ENCODE data around the gene ANO3.

ANO3 gene

DNA sequence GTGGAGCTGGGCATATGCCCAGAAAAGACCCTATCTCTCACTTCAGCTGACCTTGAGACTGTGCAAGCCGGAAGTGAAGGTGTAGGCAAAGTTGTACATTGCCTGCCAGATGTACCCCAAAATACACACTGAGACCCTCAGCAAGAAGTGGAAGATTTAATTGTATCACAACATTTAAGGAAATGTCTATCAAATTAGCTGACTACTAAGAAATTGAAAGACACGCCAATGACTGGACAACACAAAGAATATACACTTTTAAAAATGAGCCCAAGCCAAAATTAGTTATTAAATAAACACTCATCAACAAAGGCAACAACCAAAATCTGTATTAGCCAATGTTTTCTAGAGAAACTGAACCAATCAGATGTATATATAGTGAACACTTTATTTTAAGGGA is 7.7 kb upstream of the ANO3 start:
- TF ChIP-seq, protein P1, sequence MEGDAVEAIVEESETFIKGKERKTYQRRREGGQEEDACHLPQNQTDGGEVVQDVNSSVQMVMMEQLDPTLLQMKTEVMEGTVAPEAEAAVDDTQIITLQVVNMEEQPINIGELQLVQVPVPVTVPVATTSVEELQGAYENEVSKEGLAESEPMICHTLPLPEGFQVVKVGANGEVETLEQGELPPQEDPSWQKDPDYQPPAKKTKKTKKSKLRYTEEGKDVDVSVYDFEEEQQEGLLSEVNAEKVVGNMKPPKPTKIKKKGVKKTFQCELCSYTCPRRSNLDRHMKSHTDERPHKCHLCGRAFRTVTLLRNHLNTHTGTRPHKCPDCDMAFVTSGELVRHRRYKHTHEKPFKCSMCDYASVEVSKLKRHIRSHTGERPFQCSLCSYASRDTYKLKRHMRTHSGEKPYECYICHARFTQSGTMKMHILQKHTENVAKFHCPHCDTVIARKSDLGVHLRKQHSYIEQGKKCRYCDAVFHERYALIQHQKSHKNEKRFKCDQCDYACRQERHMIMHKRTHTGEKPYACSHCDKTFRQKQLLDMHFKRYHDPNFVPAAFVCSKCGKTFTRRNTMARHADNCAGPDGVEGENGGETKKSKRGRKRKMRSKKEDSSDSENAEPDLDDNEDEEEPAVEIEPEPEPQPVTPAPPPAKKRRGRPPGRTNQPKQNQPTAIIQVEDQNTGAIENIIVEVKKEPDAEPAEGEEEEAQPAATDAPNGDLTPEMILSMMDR (IDR thresholded peaks at IDR 0.05): no peak
- Histone ChIP-seq H3K27ac (no peak overlapping the region), H3K27me3 (no peaks in the 10 kb centered on the region), H3K36me3 (no peaks in the 10 kb centered on the region), H3K9me3 (no peaks in the 10 kb centered on the region), H3K4me1 (no peaks in the 10 kb centered on the region), H3K4me3 (no peak overlapping the region)
- intact Hi-C loops (cut with DNase I; ENCODE audit: low total_unique reads): no loop called here
- DNase-seq: no peak

GRCh38 chr11:26326793-26327400 is 5.0 kb upstream of the ANO3 start:
- no peaks in the 10 kb centered on the region for H3K9me3 ChIP-seq
- H3K27me3 ChIP-seq: no peaks in the 10 kb centered on the region
- intact Hi-C loops (cut with DNase I; ENCODE audit: low total_unique reads): no loop called here
- H3K4me1 ChIP-seq: peaks cover 0 to 6% (median 2%) of the 10 kb centered on the region in 4 donors
- TF ChIP-seq, protein P1 (IDR thresholded peaks at IDR 0.05): no peak
- H3K36me3 ChIP-seq: no peaks in the 10 kb centered on the region
- DNase-seq: no peak
- no peak overlapping the region for H3K4me3 ChIP-seq
- no peak overlapping the region for H3K27ac ChIP-seq

- TF ChIP-seq, protein P1 (IDR thresholded peaks at IDR 0.05): no peak
- H3K27me3 ChIP-seq: peaks cover 0 to 3% of the 10 kb centered on the region in 2 donors
- H3K27ac ChIP-seq: no peak overlapping the region
- intact Hi-C loops (cut with DNase I; ENCODE audit: low total_unique reads): no loop called here
- H3K4me1 ChIP-seq: peaks cover 0 to 12% (median 4%) of the 10 kb centered on the region in 4 donors
- DNase-seq: no peak
- H3K9me3 ChIP-seq: no peaks in the 10 kb centered on the region
- H3K36me3 ChIP-seq: no peaks in the 10 kb centered on the region
- H3K4me3 ChIP-seq: no peak overlapping the region
These were observed 2.7 kb upstream of the ANO3 start for GRCh38 chr11:26329206-26329605.

- H3K4me1 ChIP-seq: peaks cover 0 to 12% (median 4%) of the 10 kb centered on the region in 4 donors
- peaks cover 0 to 3% of the 10 kb centered on the region in 2 donors for H3K27me3 ChIP-seq
- intact Hi-C loops (cut with DNase I; ENCODE audit: low total_unique reads): no loop called here
- no peaks in the 10 kb centered on the region for H3K36me3 ChIP-seq
- H3K27ac ChIP-seq: no peak overlapping the region
- TF ChIP-seq, protein P1 (IDR thresholded peaks at IDR 0.05): no peak
- DNase-seq: no peak
- no peaks in the 10 kb centered on the region for H3K9me3 ChIP-seq
- H3K4me3 ChIP-seq: no peak overlapping the region
These were observed 1.7 kb upstream of the ANO3 start for GRCh38 chr11:26330262-26330661.

GRCh38 chr11:26332572-26332915 is 614 bp downstream of the ANO3 start:
- intact Hi-C loops (cut with DNase I; ENCODE audit: low total_unique reads): no loop called here
- H3K4me3 ChIP-seq: no peak overlapping the region
- H3K4me1 ChIP-seq: peaks cover 0 to 12% (median 4%) of the 10 kb centered on the region in 4 donors
- H3K27ac ChIP-seq: no peak overlapping the region
- H3K36me3 ChIP-seq: no peaks in the 10 kb centered on the region
- no peak for DNase-seq
- H3K27me3 ChIP-seq: peaks cover 0 to 6% of the 10 kb centered on the region in 2 donors
- H3K9me3 ChIP-seq: no peaks in the 10 kb centered on the region
- TF ChIP-seq, protein P1 (IDR thresholded peaks at IDR 0.05): no peak

DNA sequence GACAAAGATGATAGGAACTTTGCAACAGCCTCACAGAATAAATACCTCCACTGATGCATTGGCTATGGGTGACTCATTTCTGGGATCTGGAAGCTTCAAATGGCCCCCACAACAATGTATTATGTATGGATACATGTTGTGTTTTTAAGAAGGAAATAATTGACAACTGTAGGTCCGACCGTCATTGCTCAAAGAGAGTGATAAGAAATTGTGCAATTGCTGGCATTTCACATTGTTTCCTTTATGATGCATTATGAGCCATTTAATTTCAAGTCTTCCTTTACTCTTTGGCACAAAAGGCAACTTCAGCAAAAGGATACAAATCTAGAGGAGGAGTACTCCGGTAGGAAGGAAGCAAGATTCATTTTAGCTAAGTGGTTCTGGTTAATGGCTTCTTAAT is 2.0 kb downstream of the ANO3 start:
- Histone ChIP-seq H3K36me3 (no peaks in the 10 kb centered on the region), H3K27me3 (peaks cover 0 to 6% of the 10 kb centered on the region in 2 donors), H3K27ac (no peak overlapping the region), H3K4me1 (peaks cover 0 to 12% (median 4%) of the 10 kb centered on the region in 4 donors), H3K4me3 (no peak overlapping the region), H3K9me3 (no peaks in the 10 kb centered on the region)
- TF ChIP-seq, protein P1 (IDR thresholded peaks at IDR 0.05): no peak
- no peak for DNase-seq
- intact Hi-C loops (cut with DNase I; ENCODE audit: low total_unique reads): no loop called here

All from tibial artery (tissue), 4 donors.